ENCODE data around the gene TOMM40. TPM values are rescaled to one million over a fixed set of nuclear protein-coding genes. Genes with fewer than 3 reads are reported as not detected.
A peak's percentile ranks its signal among the peaks of the same experiment; 100 is the strongest.

The TOMM40 gene
- total RNA-seq (2014; rRNA removed; shearing (Covaris generic)) (52.9 and 72.5 TPM in 2 replicates), polyA plus RNA-seq (2016; fragmentation: Nextera tagmentation; extraction: Ambion mirVana) (54.6 and 54.7 TPM in 2 replicates)

DNA sequence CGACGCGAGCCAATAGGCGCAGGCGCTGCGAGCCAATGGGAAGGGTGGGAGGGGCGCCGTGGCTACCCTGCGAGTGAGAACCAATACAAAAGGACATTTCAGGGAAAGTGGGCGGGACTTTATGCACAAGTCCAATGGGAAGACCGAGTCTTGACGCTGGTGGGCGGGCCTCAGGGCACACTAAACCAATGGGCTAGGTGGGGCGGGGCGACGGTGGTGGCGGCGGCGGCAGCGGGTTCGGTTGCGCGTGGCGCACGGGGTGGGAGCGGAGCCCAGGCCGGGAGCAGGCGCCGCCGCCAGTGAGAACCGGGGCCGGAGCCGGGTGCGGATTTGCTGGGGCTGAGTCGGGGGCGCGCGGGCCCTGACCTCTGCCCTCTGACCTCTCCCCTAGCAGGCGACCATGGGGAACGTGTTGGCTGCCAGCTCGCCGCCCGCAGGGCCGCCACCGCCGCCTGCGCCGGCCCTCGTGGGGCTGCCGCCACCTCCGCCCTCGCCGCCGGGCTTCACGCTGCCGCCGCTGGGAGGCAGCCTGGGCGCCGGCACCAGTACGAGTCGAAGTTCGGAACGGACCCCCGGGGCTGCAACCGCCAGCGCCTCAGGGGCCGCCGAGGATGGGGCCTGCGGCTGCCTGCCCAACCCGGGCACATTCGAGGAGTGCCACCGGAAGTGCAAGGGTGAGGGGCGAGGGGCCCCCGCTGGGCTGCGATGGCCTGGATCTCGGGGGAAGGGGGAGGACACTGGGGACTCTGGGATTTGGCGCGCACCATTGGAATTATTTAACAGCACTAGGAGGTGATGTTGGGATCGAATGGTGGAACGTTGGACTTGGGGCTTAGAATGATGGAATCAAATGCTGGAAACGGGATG lies at the start of gene TOMM40:
Gene TOMM40, plus strand, starts transcription at position 239 of the 867 bp plus-strand sequence. Its CDS starts 162 bp downstream, at position 401.
- WGBS, 2 experiments (ENCODE audit: low coverage in 1 of 2, low lambda C conversion rate in 2 of 2, missing lambda C conversion rate in 2 of 2): 0 to 1% methylated on average over 50 to 62 of the region's 81 CpGs
- Histone ChIP-seq H3K36me3 (ENCODE audit: low read depth) (no peaks in the 10 kb centered on the region), H3F3A (ENCODE audit: insufficient read depth) (peaks cover 13% of the 10 kb centered on the region), H2AFZ (peak within 1 kb of the TSS; percentile 76), H4K20me1 (ENCODE audit: insufficient read depth) (no peaks in the 10 kb centered on the region), H3K27ac (peak within 1 kb of the TSS; percentile 90), H3K4me3 (peak within 1 kb of the TSS; percentile 85), H3K4me2 (ENCODE audit: unreplicated experiment) (peak within 1 kb of the TSS; percentile 99), H3K4me1 (ENCODE audit: insufficient read depth) (peaks cover 9% of the 10 kb centered on the region), H3K27me3 (replicated peaks; ENCODE audit: insufficient read depth) (no peaks in the 10 kb centered on the region), H3K9ac (peak within 1 kb of the TSS; percentile 87), H3K79me2 (ENCODE audit: insufficient read depth) (peaks cover 38% of the 10 kb centered on the region), H3K9me3 (ENCODE audit: low read depth) (no peaks in the 10 kb centered on the region), H3K9me2 (ENCODE audit: insufficient read depth) (no peaks in the 10 kb centered on the region)
- DNase-seq: peak; percentile 100
- in situ Hi-C loops (cut with MboI): no loop called here
- TF ChIP-seq EZH2phosphoT487 (IDR thresholded peaks at IDR 0.05; ENCODE audit: insufficient read depth, low read depth): no peak
- TF ChIP-seq EZH2 (IDR thresholded peaks at IDR 0.05; ENCODE audit: insufficient read depth, poor library complexity, severe bottlenecking): no peak

DNA sequence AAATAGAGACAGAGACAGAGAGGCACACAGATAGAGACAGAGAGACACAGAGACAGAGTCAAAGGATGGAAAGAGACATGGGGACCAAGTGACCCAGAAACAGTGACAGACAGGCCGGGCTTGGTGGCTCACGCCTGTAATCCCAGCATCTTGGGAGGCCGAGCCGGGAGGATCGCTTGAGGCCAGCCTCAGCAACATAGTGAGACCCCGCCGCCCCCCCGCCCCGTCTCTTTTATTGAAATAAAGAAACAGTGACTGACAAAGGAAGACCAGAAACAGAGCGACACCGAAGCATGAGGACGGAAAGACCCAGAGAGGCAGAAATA lies 45.8 kb upstream of the TOMM40 start:
- Histone ChIP-seq H2AFZ (peak overlapping the region; percentile 87), H3F3A (ENCODE audit: insufficient read depth) (peaks cover 14% of the 10 kb centered on the region), H3K9me3 (ENCODE audit: low read depth) (no peaks in the 10 kb centered on the region), H3K27ac (peak overlapping the region; percentile 20), H3K9me2 (ENCODE audit: insufficient read depth) (no peaks in the 10 kb centered on the region), H3K4me1 (ENCODE audit: insufficient read depth) (peaks cover 17% of the 10 kb centered on the region; the same call in 1 of the 2 replicates), H4K20me1 (ENCODE audit: insufficient read depth) (no peaks in the 10 kb centered on the region), H3K9ac (peak overlapping the region; percentile 67), H3K4me3 (peak overlapping the region; percentile 76), H3K27me3 (replicated peaks; ENCODE audit: insufficient read depth) (no peaks in the 10 kb centered on the region), H3K36me3 (ENCODE audit: low read depth) (no peaks in the 10 kb centered on the region), H3K79me2 (ENCODE audit: insufficient read depth) (peaks cover 40% of the 10 kb centered on the region), H3K4me2 (ENCODE audit: unreplicated experiment) (peak overlapping the region; percentile 85)
- whole genome bisulfite sequencing, 2 experiments (ENCODE audit: low coverage in 1 of 2, low lambda C conversion rate in 2 of 2, missing lambda C conversion rate in 2 of 2): 7 to 10% methylated on average over 12 of the region's 12 CpGs
- TF ChIP-seq EZH2phosphoT487 (IDR thresholded peaks at IDR 0.05; ENCODE audit: insufficient read depth, low read depth) (no peak), EZH2 (IDR thresholded peaks at IDR 0.05; ENCODE audit: insufficient read depth, poor library complexity, severe bottlenecking) (no peak)
- no peak for DNase-seq
- in situ Hi-C loops (cut with MboI): no loop called here

DNA sequence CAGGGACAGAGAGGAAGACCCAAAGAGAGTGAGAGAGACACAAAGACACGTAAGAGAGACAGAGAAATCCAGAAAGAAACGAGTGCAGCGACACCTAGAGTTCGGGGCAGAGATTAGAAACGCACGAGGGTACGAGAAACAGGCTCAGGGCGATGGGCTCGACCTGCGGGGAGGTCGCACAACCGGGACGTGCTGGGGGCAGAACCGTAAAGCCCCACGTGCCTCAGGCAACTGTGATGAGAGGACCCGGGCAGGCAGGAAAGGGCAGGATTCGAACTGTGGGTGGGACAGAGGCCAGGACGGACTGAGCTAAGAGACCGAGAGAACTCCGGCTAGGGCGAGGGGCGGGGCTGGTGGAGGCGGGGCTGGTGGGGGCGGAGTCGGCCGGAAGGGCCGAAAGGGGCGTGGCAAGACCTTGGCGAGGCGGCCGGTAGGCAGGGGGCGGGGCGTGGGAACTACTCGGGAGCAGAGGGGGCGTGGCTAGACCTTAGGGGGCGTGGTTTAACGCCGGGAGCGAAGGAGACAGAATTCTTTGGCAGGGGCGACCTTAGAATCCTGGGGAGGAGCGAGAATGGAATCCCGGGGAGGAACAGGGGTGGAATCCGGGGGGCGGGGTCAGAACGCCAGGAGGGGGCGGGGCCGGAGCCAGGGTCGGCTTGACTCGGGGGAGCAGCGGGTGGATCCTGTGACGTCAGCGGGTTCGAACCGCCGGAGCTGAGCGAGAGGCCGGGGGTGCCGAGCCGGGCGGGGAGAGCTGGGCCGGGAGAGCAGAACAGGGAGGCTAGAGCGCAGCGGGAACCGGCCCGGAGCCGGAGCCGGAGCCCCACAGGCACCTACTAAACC lies 45.2 kb upstream of the TOMM40 start, which contains the start of gene NECTIN2:
Gene NECTIN2, plus strand, starts transcription at position 686 of the 843 bp plus-strand sequence. CDS start 229 bp downstream, outside the sequence.
- in situ Hi-C loops (cut with MboI): no loop called here

More for the DNA sequence above, 45.2 kb upstream of the TOMM40 start, which contains the start of gene NECTIN2:
- Histone ChIP-seq H3K9ac (peak within 1 kb of the TSS; percentile 95), H3K79me2 (ENCODE audit: insufficient read depth) (peaks cover 46% of the 10 kb centered on the region), H3K4me3 (peak within 1 kb of the TSS; percentile 95), H3K4me1 (ENCODE audit: insufficient read depth) (peaks cover 17% of the 10 kb centered on the region; the same call in 1 of the 2 replicates), H3F3A (ENCODE audit: insufficient read depth) (peaks cover 14% of the 10 kb centered on the region), H3K9me3 (ENCODE audit: low read depth) (no peaks in the 10 kb centered on the region), H3K27me3 (replicated peaks; ENCODE audit: insufficient read depth) (no peaks in the 10 kb centered on the region), H2AFZ (peak within 1 kb of the TSS; percentile 87), H3K27ac (peak within 1 kb of the TSS; percentile 76), H3K9me2 (ENCODE audit: insufficient read depth) (no peaks in the 10 kb centered on the region), H3K36me3 (ENCODE audit: low read depth) (no peaks in the 10 kb centered on the region), H4K20me1 (ENCODE audit: insufficient read depth) (no peaks in the 10 kb centered on the region), H3K4me2 (ENCODE audit: unreplicated experiment) (peak within 1 kb of the TSS; percentile 94)
- peak; percentile 98 for DNase-seq
- WGBS, 2 experiments (ENCODE audit: low coverage in 1 of 2, low lambda C conversion rate in 2 of 2, missing lambda C conversion rate in 2 of 2): 1% methylated on average over 22 to 60 of the region's 67 CpGs
- TF ChIP-seq EZH2phosphoT487 (IDR thresholded peaks at IDR 0.05; ENCODE audit: insufficient read depth, low read depth): no peak
- no peak for TF ChIP-seq EZH2 (IDR thresholded peaks at IDR 0.05; ENCODE audit: insufficient read depth, poor library complexity, severe bottlenecking)

All from GM23248 (cell line).